Cardiac muscle cell (in vitro differentiated cells and primary cell): ENCODE data around the gene RNF220. TPM values are rescaled to one million over a fixed set of nuclear protein-coding genes. Genes with fewer than 3 reads are reported as not detected.

Experiments used
- DNase-seq, 2 donors: peaks; one replicate each; pipeline versions ENCODE4 v3.0.0 to v3.0.0-alpha.2; 2010 to 2017; ENCODE audit warnings: low read depth in 1 of 2, low spot score in 1 of 2
- H3K27ac ChIP-seq: fragments of 200-600 bp; sonication (generic); 2 replicates; pipeline ENCODE4 v1.5.1; 2016
- H3K27me3 ChIP-seq: fragments of 200-600 bp; sonication (generic); 2 replicates; pipeline ENCODE4 v1.6.0; 2016; ENCODE audit warnings: control low read depth
- H3K36me3 ChIP-seq: fragments of 200-600 bp; sonication (generic); 2 replicates; pipeline ENCODE4 v1.5.1; 2016; ENCODE audit warnings: control low read depth
- H3K4me1 ChIP-seq: fragments of 200-600 bp; sonication (generic); 2 replicates; pipeline ENCODE4 v1.8.1; 2017; ENCODE audit warnings: low read depth, mild to moderate bottlenecking, mixed run types
- H3K4me3 ChIP-seq: fragments of 200-600 bp; sonication (generic); 2 replicates; pipeline ENCODE4 v1.5.1; 2016; ENCODE audit warnings: mild to moderate bottlenecking
- H3K9me3 ChIP-seq: fragments of 200-600 bp; sonication (generic); 2 replicates; pipeline ENCODE4 v1.5.1; 2017; ENCODE audit warnings: low read depth, mild to moderate bottlenecking, control low read depth
- polyA plus RNA-seq: library from polyadenylated mRNA; unstranded; fragments of >200 nt; fragmentation: Nextera tagmentation; extraction: Ambion mirVana; gene quantifications from 2 replicates; pipeline ENCODE4 v1.2.1, GENCODE V29; 2016
- total RNA-seq: library from RNA; depleted of rRNA; stranded (reverse); fragments of >200 nt; gene quantifications from 2 replicates; pipeline ENCODE4 v1.2.3, GENCODE V29; 2016
- TF ChIP-seq, protein P1 (sequence below): IDR thresholded peaks from 2 replicates; pipeline ENCODE4 v1.5.1; 2012; ENCODE audit warnings: low read depth, mild to moderate bottlenecking, low read length

RNF220 gene
- total and polyA plus RNA-seq, 2 experiments from 2014 or later: 57.6 to 142 TPM

DNA sequence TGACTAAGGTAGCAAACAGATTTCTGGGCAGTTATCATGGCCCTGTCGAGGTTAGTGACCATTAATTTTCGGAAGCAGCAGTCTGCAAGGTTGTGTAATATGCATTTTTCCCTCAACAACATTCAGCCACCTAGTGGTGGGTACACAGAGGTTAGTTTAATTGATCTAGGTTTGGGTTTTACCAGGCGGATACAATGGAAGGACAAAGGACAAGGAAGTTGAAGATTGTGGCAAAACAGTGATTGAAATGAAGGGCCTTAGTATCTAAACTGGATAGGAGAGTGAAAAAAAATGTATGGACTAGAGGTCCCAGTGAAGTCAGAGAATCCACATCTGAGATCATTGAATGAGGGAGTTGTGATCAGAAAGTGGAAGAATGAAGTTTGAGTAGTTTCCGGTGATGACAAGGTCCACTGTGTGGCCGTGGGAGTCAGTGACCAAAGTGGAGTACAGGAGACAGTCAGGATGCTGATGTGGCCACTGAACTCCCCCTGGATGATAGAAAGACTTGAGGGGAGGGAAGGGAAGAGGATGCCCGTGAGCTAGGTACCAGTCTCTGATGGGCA is 272.2 kb downstream of the RNF220 start:
- peaks cover 19% of the 10 kb centered on the region for H3K4me1 ChIP-seq
- H3K4me3 ChIP-seq: no peak overlapping the region
- peak in 1 of 2 donors; percentile 65 for DNase-seq
- no peaks in the 10 kb centered on the region for H3K9me3 ChIP-seq
- H3K27ac ChIP-seq: peak overlapping the region; percentile 79
- no peaks in the 10 kb centered on the region for H3K27me3 ChIP-seq
- no peaks in the 10 kb centered on the region for H3K36me3 ChIP-seq
- TF ChIP-seq, protein P1, sequence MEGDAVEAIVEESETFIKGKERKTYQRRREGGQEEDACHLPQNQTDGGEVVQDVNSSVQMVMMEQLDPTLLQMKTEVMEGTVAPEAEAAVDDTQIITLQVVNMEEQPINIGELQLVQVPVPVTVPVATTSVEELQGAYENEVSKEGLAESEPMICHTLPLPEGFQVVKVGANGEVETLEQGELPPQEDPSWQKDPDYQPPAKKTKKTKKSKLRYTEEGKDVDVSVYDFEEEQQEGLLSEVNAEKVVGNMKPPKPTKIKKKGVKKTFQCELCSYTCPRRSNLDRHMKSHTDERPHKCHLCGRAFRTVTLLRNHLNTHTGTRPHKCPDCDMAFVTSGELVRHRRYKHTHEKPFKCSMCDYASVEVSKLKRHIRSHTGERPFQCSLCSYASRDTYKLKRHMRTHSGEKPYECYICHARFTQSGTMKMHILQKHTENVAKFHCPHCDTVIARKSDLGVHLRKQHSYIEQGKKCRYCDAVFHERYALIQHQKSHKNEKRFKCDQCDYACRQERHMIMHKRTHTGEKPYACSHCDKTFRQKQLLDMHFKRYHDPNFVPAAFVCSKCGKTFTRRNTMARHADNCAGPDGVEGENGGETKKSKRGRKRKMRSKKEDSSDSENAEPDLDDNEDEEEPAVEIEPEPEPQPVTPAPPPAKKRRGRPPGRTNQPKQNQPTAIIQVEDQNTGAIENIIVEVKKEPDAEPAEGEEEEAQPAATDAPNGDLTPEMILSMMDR: peak; percentile 59

DNA sequence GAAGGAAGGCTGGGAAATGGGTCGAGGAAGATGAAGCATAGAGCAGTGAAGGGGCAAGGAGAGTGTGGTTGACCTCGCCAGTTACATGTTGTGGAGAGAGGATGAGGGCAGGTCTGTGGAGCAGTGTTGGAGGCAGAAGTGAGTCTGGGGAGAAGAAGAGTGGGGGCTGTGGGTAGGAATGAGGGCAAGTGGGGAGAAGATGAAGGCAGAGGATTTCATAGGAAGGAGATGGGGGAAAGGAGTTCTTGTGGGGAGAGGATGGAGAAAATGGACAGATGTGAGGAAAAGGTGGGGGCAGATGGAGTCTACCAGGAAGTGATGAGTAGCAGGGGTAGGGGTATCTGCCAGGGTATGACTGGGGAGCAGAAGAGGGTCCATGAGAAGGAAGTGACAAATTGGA is 273.1 kb downstream of the RNF220 start:
- no peaks in the 10 kb centered on the region for H3K9me3 ChIP-seq
- DNase-seq: no peak
- TF ChIP-seq, protein P1: no peak
- no peak overlapping the region for H3K4me3 ChIP-seq
- H3K4me1 ChIP-seq: peaks cover 27% of the 10 kb centered on the region
- no peaks in the 10 kb centered on the region for H3K36me3 ChIP-seq
- H3K27ac ChIP-seq: no peak overlapping the region
- H3K27me3 ChIP-seq: no peaks in the 10 kb centered on the region

GRCh38 chr1:44678626-44679025 is 273.6 kb downstream of the RNF220 start:
- Histone ChIP-seq H3K27me3 (no peaks in the 10 kb centered on the region), H3K9me3 (no peaks in the 10 kb centered on the region), H3K4me3 (no peak overlapping the region), H3K27ac (no peak overlapping the region), H3K36me3 (no peaks in the 10 kb centered on the region), H3K4me1 (peaks cover 29% of the 10 kb centered on the region)
- TF ChIP-seq, protein P1: no peak
- no peak for DNase-seq

- peaks cover 29% of the 10 kb centered on the region for H3K4me1 ChIP-seq
- no peaks in the 10 kb centered on the region for H3K27me3 ChIP-seq
- H3K9me3 ChIP-seq: no peaks in the 10 kb centered on the region
- H3K27ac ChIP-seq: no peak overlapping the region
- no peak for DNase-seq
- no peaks in the 10 kb centered on the region for H3K36me3 ChIP-seq
- TF ChIP-seq, protein P1: no peak
- H3K4me3 ChIP-seq: no peak overlapping the region
Measured at GRCh38 chr1:44679468-44679867, 274.4 kb downstream of the RNF220 start.

- no peaks in the 10 kb centered on the region for H3K27me3 ChIP-seq
- H3K9me3 ChIP-seq: no peaks in the 10 kb centered on the region
- H3K36me3 ChIP-seq: no peaks in the 10 kb centered on the region
- H3K4me1 ChIP-seq: peaks cover 16% of the 10 kb centered on the region
- peak overlapping the region; percentile 22 for H3K27ac ChIP-seq
- DNase-seq: peak in 1 of 2 donors; percentile 16
- TF ChIP-seq, protein P1: no peak
- no peak overlapping the region for H3K4me3 ChIP-seq
Measured at GRCh38 chr1:44681905-44682882, 277.1 kb downstream of the RNF220 start.
